GM21723 (cell line): ENCODE measurements around the gene ABHD2.
"Not testable (repeated sequence)": the region's sequence is repeated elsewhere in the genome, so short reads cannot be mapped to it uniquely, and the experiment has no call there.

Experiments used
- ATAC-seq: cut with Tn5 transposase; IDR thresholded peaks from one replicate; pipeline ENCODE4 v1.9.1; 2021; ENCODE audit warnings: mild to moderate bottlenecking, moderate library complexity; ENCODE audit not compliant: unreplicated experiment

The ABHD2 gene

DNA sequence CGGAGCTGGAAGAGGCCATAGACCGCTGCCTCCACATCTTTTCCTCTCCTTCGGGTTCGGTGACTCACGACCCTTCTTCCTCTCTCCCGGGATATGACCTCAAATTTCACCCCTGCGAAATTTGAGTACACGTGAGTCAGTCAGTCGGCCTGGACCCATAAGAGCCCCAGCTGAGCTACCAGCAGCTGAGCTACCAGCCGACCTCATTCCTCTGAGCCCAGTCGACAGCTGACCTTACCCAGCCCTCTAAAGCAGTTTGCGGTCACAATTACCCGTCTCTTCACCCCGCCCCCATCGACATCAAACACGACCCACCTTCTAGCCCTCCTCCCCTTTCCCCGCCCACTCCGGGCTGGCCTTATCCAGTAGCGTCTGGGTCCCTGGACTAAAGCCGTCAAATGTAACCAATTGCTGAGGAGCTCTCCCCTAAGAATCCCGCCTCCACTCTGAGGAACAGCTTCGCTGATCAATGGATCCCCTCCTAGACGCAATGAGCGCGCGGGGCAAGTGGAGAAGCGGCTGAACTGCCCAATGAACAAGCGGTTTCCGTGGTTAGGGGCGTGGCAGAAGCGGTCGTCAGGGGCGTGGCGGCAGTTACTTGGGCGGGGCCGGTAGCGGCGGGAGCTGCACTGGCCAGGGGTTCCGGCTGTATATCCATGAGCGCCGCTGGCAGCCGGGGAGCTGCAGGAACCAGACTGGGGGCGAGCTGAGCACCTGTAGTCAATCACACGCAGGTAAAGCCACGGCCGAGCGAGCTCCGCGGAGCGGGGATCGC, at the start of gene ABHD2:
Gene ABHD2, plus strand, starts transcription at position 627 of the 775 bp plus-strand sequence. CDS start 27,872 bp downstream, outside the sequence.
- peak; percentile 96 for ATAC-seq

GRCh38 chr15:89039142-89039541, 49.1 kb upstream of the ABHD2 start:
- ATAC-seq = no peak

GRCh38 chr15:89041507-89041906, 46.7 kb upstream of the ABHD2 start:
- no peak for ATAC-seq

DNA sequence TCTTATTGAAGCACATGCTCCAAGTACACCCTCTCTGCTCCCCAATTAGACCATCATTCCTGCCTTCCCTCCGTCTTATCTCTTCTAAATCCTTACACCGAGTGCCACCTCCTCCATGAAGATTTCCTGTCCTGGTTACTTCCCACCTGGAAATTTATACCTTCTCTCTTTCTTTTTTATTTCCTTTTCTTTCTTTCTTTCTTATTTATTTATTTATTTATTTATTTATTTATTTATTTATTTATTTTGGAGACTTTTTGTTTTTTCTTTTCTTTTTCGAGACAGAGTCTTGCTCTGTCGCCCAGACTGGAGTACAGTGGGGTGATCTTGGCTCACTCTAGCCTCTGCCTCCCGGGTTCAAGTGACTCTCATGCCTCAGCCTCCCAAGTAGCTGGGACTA, 45.9 kb upstream of the ABHD2 start:
- ATAC-seq = no peak

DNA sequence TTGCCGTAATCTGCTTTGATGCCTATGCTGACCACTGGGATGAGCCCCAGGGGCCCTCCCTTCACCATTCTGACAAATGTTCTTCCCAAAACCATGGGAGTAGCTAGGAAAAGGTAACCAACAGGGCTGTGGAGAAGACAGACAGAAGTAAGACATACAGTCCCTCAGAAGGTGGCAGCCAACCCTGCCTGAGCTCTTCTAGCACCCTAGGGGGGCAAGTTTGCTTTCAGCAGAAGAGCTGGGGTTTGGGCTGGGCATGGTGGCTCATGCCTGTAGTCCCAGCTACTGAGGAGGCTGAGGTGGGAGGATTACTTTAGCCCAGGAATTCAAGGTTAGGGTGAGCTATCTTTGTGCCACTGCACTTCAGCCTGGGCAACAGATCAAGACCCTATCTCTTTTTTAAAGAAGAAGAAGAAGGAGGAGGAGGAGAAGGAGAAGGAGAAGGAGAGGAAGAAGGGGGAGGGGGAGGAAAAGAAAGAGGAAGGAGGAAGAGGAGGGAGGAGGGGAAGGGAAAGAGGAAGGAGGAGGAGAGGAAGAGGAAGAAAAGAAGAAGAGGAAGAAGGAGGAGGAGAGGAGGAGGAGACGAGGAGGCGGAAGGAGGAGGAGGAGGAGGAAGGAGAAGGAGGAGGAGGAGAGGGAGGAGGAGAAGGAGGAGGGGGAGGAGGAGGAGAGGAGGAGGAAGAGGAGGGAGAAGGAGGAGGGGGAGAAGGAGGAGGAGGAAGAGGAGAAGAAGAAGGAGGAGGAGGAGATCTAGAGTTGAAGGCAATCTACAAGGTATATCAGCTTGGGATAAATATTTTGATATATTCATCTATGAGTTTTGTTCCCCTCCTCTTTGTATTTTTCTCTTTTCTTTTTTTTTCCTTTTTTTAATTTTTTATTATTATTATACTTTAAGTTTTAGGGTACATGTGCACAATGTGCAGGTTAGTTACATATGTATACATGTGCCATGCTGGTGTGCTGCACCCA, 44.9 kb upstream of the ABHD2 start:
- no peak for ATAC-seq

DNA sequence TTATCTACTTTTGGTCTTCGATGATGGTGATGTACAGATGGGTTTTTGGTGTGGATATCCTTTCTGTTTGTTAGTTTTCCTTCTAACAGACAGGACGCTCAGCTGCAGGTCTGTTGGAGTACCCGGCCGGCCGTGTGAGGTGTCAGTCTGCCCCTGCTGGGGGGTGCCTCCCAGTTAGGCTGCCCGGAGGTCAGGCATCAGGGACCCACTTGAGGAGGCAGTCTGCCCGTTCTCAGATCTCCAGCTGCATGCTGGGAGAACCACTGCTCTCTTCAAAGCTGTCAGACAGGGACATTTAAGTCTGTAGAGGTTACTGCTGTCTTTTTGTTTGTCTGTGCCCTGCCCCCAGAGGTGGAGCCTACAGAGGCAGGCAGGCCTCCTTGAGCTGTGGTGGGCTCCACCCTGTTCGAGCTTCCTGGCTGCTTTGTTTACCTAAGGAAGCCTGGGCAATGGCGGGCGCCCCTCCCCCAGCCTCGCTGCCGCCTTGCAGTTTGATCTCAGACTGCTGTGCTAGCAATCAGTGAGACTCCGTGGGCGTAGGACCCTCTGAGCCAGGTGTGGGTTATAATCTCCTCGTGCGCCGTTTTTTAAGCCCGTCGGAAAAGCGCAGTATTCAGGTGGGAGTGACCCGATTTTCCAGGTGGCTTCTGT, 39.1 kb upstream of the ABHD2 start:
- ATAC-seq = not testable (repeated sequence)

GRCh38 chr15:89051875-89052274, 36.4 kb upstream of the ABHD2 start:
- ATAC-seq = no peak

- no peak for ATAC-seq
Observed at GRCh38 chr15:89052474-89052873, 35.8 kb upstream of the ABHD2 start.

GRCh38 chr15:89054873-89055272, 33.4 kb upstream of the ABHD2 start:
- ATAC-seq = no peak

- ATAC-seq = peak; percentile 77
Observed at GRCh38 chr15:89057506-89058133, 30.6 kb upstream of the ABHD2 start.

GRCh38 chr15:89058376-89058775, 29.9 kb upstream of the ABHD2 start:
- no peak for ATAC-seq

DNA sequence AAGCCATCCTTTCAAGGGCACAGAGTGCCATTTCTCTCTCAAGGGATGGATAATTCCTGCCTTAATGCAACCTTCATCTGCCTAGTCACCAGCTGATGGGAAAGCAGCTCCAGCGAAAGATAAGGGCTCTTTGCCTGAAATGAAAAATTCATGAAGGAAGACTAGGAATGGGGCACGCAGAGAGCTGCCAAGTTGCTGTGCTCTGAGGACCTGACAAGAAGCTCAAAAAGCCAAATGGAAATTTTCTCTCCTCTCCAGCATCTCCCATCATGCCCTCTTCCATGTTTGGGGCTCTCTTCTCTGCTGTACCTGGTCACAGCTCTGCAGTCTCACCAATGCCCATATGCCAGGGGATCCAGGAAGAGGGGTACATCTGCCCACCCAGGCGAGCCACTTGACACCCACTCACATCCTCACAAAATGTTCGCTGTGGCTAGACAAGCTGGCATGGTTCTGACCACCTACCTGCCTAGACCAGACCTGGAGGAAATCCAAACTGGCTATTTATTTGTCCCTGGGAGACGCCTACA, 29.3 kb upstream of the ABHD2 start:
- no peak for ATAC-seq

GRCh38 chr15:89066280-89066679, 22.0 kb upstream of the ABHD2 start:
- ATAC-seq = no peak

DNA sequence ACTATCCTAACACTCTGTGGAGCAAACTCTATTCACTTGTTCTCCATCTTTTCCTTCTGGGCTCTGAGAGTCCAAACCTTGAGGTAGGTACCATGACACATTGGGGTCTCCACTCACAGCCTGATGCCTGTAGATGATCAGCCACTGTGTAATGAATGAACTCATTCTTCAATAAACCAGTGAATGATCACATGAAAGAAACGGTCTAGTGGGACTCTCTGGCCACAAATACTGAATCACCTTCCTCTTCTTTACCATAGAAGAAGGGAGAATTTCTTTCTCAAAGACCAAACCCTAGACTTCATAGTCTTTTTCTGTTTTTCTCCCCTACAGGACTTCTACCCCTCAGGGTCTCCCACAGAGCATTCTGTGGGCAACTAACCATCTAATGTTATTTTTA, 20.5 kb upstream of the ABHD2 start:
- ATAC-seq = peak; percentile 29

DNA sequence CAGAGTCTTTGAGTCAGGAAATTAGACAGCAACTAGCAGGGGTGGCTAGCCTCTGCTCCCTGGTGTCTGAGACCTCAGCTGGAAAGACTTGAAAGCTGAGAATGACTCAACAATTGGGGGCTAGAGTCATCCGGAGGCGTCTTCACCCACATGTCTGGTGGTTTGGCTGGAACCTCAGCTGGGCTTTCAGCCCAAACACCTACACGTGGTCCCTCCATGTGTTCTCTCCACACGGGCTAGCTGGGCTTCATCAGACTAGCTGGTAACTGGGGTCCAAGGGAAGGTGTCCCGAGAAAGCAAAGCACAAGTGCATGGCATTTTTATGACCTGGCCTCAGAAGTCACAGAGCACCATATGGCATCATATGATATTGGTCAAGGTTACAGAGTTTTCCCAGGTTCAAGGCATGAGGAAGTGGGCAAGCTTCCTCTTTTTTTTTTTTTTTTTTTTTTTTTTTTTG, 19.9 kb upstream of the ABHD2 start:
- ATAC-seq = peak; percentile 94

GRCh38 chr15:89070197-89071124, 17.8 kb upstream of the ABHD2 start:
- ATAC-seq = no peak

GRCh38 chr15:89071471-89071870, 16.8 kb upstream of the ABHD2 start:
- no peak for ATAC-seq

GRCh38 chr15:89072277-89072869, 15.9 kb upstream of the ABHD2 start:
- no peak for ATAC-seq

- ATAC-seq = no peak
Observed at GRCh38 chr15:89074402-89075012, 13.7 kb upstream of the ABHD2 start.
